PC-3 (cell line): ENCODE data around the gene KLHL40. TPM values are rescaled to one million over a fixed set of nuclear protein-coding genes. Genes with fewer than 3 reads are reported as not detected.

Source experiments
- ATAC-seq: fragments of 200-7000 bp; cut with Tn5 transposase; 2 replicates; pipeline ENCODE4 v1.9.1; 2020; ENCODE audit warnings: mild to moderate bottlenecking, moderate library complexity
- BruUV-seq: library from RNA; stranded (reverse); fragments of 400-500 nt; replicated peaks from 2 replicates; lab custom pipeline; 2021; lab: Mats Ljungman, UMichigan
- CTCF ChIA-PET: fragments of 300-600 bp; sonication (Branson Sonifier 250); formaldehyde crosslinking; loops from one replicate; lab custom pipeline; 2022; ENCODE audit warnings: antibody characterized with exemption; lab: Charles Lee
- POLR2A ChIA-PET: fragments of 300-600 bp; sonication (Branson Sonifier 250); formaldehyde crosslinking; loops from one replicate; lab custom pipeline; 2022; ENCODE audit warnings: antibody characterized with exemption; ENCODE audit not compliant: unreplicated experiment; lab: Charles Lee
- DNase-seq: peaks from one replicate; pipeline ENCODE4 v3.0.0-alpha.2; 2015
- H2AFZ ChIP-seq: fragments of 300-600 bp; sonication (generic); 2 replicates; pipeline ENCODE4 v1.6.0; 2016; ENCODE audit warnings: antibody characterized with exemption, low read length
- H3F3A ChIP-seq: fragments of 300-600 bp; sonication (generic); one replicate; pipeline ENCODE4 v1.6.0; 2017; ENCODE audit warnings: antibody characterized with exemption, low read length, control low read depth, mild to moderate bottlenecking; ENCODE audit not compliant: unreplicated experiment
- H3K27ac ChIP-seq: fragments of 300-600 bp; sonication (generic); 2 replicates; pipeline ENCODE4 v1.5.1; 2016; ENCODE audit warnings: mild to moderate bottlenecking, low read length
- H3K27me3 ChIP-seq: fragments of 300-600 bp; sonication (generic); 2 replicates; pipeline ENCODE4 v1.6.1; 2016; ENCODE audit warnings: low read length, mixed read lengths
- H3K36me3 ChIP-seq: fragments of 300-600 bp; sonication (generic); 2 replicates; pipeline ENCODE4 v1.6.1; 2016; ENCODE audit warnings: low read depth, mixed run types, low read length, mixed read lengths
- H3K4me1 ChIP-seq: fragments of 300-600 bp; sonication (generic); 2 replicates; pipeline ENCODE4 v1.5.1; 2016; ENCODE audit warnings: low read length; ENCODE audit not compliant: insufficient read depth
- H3K4me2 ChIP-seq: fragments of 300-600 bp; sonication (generic); 2 replicates; pipeline ENCODE4 v1.6.0; 2016; ENCODE audit warnings: low read length
- H3K4me3 ChIP-seq: fragments of 300-600 bp; sonication (generic); 2 replicates; pipeline ENCODE4 v1.5.1; 2016; ENCODE audit warnings: mild to moderate bottlenecking, low read length, mixed read lengths
- H3K79me2 ChIP-seq: fragments of 300-600 bp; sonication (generic); 2 replicates; pipeline ENCODE4 v1.6.1; 2017; ENCODE audit warnings: low read length, mixed read lengths
- H3K9ac ChIP-seq: fragments of 300-600 bp; sonication (generic); 2 replicates; pipeline ENCODE4 v1.6.0; 2016; ENCODE audit warnings: mild to moderate bottlenecking, low read length
- H3K9me2 ChIP-seq: fragments of 300-600 bp; sonication (generic); replicated peaks from 2 replicates; pipeline ENCODE4 v1.6.1; 2016; ENCODE audit warnings: mixed run types, low read length, mixed read lengths
- H3K9me3 ChIP-seq: fragments of 300-600 bp; sonication (generic); 2 replicates; pipeline ENCODE4 v1.6.1; 2016; ENCODE audit warnings: low read length, mixed read lengths
- H4K20me1 ChIP-seq: fragments of 300-600 bp; sonication (generic); 2 replicates; pipeline ENCODE4 v1.6.1; 2016; ENCODE audit warnings: low read length, mixed read lengths
- CTCF ChIP-seq: fragments of 300-600 bp; sonication (generic); conservative IDR thresholded peaks from 2 replicates; pipeline ENCODE4 v1.5.1; 2017; ENCODE audit warnings: antibody characterized with exemption, low read depth, mild to moderate bottlenecking, low read length
- EZH2 ChIP-seq: fragments of 300-600 bp; sonication (generic); IDR thresholded peaks from one replicate; pipeline ENCODE4 v1.6.1; 2017; ENCODE audit warnings: antibody characterized with exemption, mild to moderate bottlenecking, low read length; ENCODE audit not compliant: unreplicated experiment
- EZH2phosphoT487 ChIP-seq: fragments of 300-600 bp; sonication (generic); IDR thresholded peaks from 2 replicates; pipeline ENCODE4 v1.6.1; 2018; ENCODE audit warnings: mild to moderate bottlenecking, antibody characterized with exemption, low read length, borderline replicate concordance
- intact Hi-C: fragments of 100-400 bp; cut with micrococcal nuclease; formaldehyde crosslinking; loops from 2 replicates; pipeline ENCODE4 v1.9.0; 2023
- total RNA-seq: library from RNA; depleted of rRNA; stranded (reverse); fragments of >200 nt; gene quantifications from 2 replicates; pipeline ENCODE4 v1.2.3, GENCODE V29; 2014

The KLHL40 gene
- total RNA-seq, 1 experiment from 2014 or later, result not detected

GRCh38 chr3:42667096-42667522 is 18.2 kb upstream of the KLHL40 start:
- intact Hi-C loops, result no loop called here
- BruUV-seq, result no TSS peak
- ATAC-seq (no peak), DNase-seq (no peak)
- TF ChIP-seq CTCF (no peak), EZH2 (no peak), EZH2phosphoT487 (no peak)
- no peak overlapping the region for H3K9ac ChIP-seq
- H3K4me3 ChIP-seq, result no peak overlapping the region
- H3K4me2 ChIP-seq, result no peak overlapping the region
- no peaks in the 10 kb centered on the region for H3K9me2 ChIP-seq
- no peaks in the 10 kb centered on the region for H3K27me3 ChIP-seq
- POLR2A ChIA-PET, result interaction anchor here (0.6 kb wide), 1 partner anchor 27 kb away, joined by 3 read pairs; no protein-coding TSS in a partner anchor
- H4K20me1 ChIP-seq, result no peaks in the 10 kb centered on the region
- no peaks in the 10 kb centered on the region for H3K36me3 ChIP-seq
- no peaks in the 10 kb centered on the region for H3K4me1 ChIP-seq
- H3K9me3 ChIP-seq, result no peaks in the 10 kb centered on the region
- H3F3A ChIP-seq, result no peaks in the 10 kb centered on the region
- H2AFZ ChIP-seq, result no peak overlapping the region
- no peak overlapping the region for H3K27ac ChIP-seq
- H3K79me2 ChIP-seq, result no peaks in the 10 kb centered on the region
- CTCF ChIA-PET, result no interaction called here

DNA sequence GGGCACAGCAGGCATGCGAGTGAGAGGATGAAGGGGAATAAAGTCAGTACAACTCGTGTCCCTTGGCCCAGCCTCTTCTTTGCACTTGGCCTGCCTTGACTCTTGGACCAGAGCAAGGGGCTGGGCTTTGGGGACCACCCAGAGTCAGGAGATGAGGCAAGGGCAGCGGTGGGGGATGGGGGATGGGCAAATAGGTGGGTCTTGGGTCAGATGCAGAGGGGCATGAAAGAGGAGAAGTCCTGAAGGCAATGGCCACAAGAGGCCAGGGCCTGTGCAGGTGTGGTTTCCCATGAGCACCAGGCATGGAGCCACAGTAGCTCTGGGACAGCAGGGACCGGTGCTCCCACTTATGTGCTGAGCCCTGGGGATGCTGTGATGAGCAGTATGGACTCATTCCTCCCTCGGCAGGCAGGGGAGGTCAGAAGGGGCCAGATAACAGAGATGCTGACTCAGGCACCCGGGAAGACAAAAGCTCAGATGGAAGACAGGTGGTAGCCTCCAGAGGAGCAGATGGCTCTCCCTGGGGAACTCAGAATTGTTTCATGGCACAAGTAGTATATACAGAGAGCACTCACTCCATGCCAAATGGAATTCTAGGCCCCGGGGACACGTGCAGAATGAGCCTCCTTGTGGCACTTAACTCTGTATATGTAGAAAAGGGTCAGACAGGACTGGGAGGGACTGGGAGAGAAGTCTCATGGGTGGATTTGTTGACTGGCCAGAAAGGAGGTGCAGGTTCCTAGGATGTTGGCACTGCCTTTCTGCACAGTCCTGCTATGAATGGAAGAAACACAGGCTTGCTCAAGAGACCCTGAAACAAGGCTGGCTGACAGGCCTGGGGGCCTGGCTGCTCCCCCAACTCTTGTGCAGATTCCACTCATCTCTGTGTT is 17.6 kb upstream of the KLHL40 start:
- no TSS peak for BruUV-seq
- Histone ChIP-seq H3F3A (no peaks in the 10 kb centered on the region), H3K4me3 (no peak overlapping the region), H3K27me3 (no peaks in the 10 kb centered on the region), H3K4me1 (no peaks in the 10 kb centered on the region), H3K9ac (no peak overlapping the region), H3K36me3 (no peaks in the 10 kb centered on the region), H3K9me3 (no peaks in the 10 kb centered on the region), H3K4me2 (no peak overlapping the region), H4K20me1 (no peaks in the 10 kb centered on the region), H2AFZ (no peak overlapping the region), H3K27ac (no peak overlapping the region), H3K9me2 (no peaks in the 10 kb centered on the region), H3K79me2 (no peaks in the 10 kb centered on the region)
- POLR2A ChIA-PET, result no interaction called here
- DNase-seq (no peak), ATAC-seq (no peak)
- CTCF ChIA-PET, result no interaction called here
- TF ChIP-seq CTCF (no peak), EZH2phosphoT487 (no peak), EZH2 (no peak)
- intact Hi-C loops, result no loop called here

- Histone ChIP-seq H3F3A (no peaks in the 10 kb centered on the region), H3K4me1 (no peaks in the 10 kb centered on the region), H2AFZ (no peak overlapping the region), H3K9me2 (no peaks in the 10 kb centered on the region), H3K27me3 (no peaks in the 10 kb centered on the region), H3K4me2 (no peak overlapping the region), H3K9me3 (no peaks in the 10 kb centered on the region), H3K27ac (no peak overlapping the region), H4K20me1 (no peaks in the 10 kb centered on the region), H3K4me3 (no peak overlapping the region), H3K36me3 (no peaks in the 10 kb centered on the region), H3K79me2 (no peaks in the 10 kb centered on the region), H3K9ac (no peak overlapping the region)
- DNase-seq (no peak), ATAC-seq (no peak)
- ChIA-PET CTCF (no interaction called here), POLR2A (no interaction called here)
- TF ChIP-seq EZH2 (no peak), EZH2phosphoT487 (no peak), CTCF (no peak)
- no TSS peak for BruUV-seq
- intact Hi-C loops, result no loop called here
These were observed 16.9 kb upstream of the KLHL40 start for GRCh38 chr3:42668413-42668760.
